Epithelial cell of prostate (primary cell): ENCODE data around the gene KCNK5.

Experiments
- DNase-seq: peaks from one replicate; pipeline ENCODE4 v3.0.0-alpha.2; 2011; ENCODE audit warnings: low read depth, low spot score
- H3K27ac ChIP-seq: fragments of 450-650 bp; 2 replicates; pipeline ENCODE4 v1.5.1; 2017; ENCODE audit warnings: mild to moderate bottlenecking

Gene KCNK5

DNA sequence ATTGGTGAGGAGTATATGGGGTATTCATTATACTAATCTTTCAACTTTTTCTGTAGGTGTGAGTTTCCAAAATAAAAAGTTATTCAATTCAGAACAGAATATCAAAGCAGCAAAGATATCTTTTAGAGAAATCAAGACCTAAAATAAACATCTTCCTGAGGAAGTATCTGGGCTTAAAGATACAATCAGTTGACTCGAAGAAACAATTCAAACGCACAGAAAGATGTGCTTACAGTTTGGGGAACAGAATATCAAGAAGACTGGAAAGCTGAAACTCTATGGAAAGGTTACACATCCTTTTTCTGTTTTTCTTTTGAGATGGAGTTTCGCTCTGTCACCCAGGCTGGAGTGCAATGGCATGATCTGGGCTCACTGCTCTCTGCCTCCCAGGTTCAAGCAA lies 78.1 kb downstream of the KCNK5 start:
- no peak for DNase-seq

DNA sequence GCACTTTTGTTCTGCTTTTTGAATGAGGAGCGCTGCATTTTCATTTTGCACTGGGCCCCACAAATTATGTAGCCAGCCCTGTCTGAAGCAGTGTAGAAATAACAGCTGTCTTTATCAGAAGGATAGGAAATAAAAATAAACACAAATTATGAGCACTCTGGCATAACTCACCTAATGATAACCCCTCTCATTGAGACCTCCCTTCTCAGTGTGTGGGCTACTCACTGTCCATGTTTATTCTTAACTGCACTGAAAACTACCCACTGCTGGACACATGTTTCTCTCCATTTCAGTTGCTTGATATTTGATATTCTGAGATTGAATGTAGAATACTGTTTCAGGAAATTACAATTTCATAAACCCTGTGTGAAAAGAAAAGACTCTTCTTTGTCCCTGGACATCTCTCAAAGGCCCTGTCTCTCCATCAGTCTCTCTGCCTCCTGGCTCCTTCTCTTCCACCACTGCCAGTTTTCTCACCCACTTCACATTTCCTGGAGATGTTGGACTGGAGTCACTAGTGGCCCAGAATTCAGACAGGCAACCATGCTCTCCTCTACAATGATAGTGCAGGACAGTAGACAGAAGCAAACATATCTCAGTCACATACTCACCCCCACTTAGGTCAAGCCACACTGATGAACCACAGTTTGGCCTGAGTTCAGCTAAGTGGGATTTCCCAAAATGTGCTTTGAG lies 84.6 kb downstream of the KCNK5 start:
- DNase-seq = no peak

More for the DNA sequence above, 78.1 kb downstream of the KCNK5 start:
- H3K27ac ChIP-seq = no peak overlapping the region

DNA sequence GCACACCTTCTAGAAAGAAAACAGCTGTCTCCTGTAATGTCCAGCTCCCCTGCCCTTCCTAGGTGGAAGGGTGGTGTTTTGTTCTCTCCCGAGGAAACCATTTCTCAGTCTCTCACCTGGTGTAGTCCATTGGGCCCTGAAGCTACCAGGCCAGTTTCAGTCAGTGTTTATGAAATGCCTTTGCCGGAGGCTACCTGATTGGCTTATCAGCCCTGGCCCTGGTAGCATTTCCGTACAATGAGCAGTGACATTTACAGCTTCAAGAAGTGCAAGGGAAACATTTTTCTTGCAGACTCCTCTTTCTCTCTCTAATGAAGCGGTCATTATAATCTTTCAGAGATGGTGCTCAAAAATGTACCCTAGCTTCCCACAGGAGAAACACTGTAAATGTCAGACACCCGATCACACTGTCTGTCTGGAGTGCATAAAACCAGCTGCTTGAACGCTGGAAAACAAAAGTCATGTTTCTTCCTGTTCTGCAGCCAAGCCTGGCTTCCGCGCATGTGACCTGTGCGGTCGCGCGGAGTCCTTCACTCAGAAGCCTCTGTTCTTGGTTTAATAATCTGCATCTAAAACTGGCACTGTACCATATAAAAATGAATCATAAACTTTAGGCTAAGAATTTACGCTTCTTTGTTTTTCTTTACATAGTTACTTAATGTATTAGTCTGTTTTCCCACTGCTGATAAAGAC lies 85.9 kb downstream of the KCNK5 start:
- no peak overlapping the region for H3K27ac ChIP-seq
- DNase-seq = no peak

More for the DNA sequence above, 84.6 kb downstream of the KCNK5 start:
- H3K27ac ChIP-seq = no peak overlapping the region

DNA sequence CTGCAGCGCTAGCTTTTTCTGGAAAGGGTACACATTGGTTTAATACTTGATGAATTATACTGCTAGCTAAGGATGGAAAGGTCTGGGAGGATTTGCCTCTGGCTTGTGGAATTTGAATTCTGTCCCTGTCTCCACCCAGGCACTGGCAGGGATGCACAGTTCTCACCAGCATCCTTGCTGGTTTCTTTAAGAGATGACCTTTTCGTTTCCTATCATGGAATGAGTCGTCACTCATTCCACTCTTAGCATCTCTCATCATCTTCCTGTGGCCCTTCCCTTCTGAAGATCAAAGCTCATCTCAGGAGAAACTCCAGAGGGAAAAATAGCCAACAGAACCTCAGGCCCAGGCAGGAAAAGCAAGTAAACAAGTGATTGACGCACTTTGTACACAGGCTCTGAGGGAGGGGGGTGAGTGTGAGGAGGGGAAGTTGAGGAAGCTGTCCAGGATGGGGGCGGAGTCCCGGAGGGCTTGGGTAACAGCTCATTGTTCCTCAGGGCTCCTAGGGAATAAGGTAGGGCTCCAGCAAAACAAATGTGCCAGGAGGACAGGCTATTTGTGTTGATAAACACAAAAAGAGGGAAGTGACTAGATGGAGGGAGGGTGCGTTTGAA lies 88.6 kb downstream of the KCNK5 start:
- no peak for DNase-seq
- no peak overlapping the region for H3K27ac ChIP-seq
